H1 (cell line): ENCODE measurements around the gene ETNK1. TPM values are rescaled to one million over a fixed set of nuclear protein-coding genes. Genes with fewer than 3 reads are reported as not detected.

Source experiments
- CTCF ChIA-PET: fragments of 300-600 bp; sonication (Branson Sonifier 250); formaldehyde crosslinking; loops from one replicate; lab custom pipeline; 2021; ENCODE audit not compliant: partially characterized antibody; lab: Charles Lee
- POLR2A ChIA-PET: fragments of 300-600 bp; sonication (Branson Sonifier 250); formaldehyde crosslinking; loops from one replicate; lab custom pipeline; 2021; ENCODE audit warnings: inconsistent platforms; ENCODE audit not compliant: partially characterized antibody; lab: Charles Lee
- DNase-seq, 2 experiments: peaks; one replicate each; pipeline versions ENCODE4 v3.0.0 to v3.0.0-alpha.2; 2010 to 2022; ENCODE audit warnings: low spot score in 2 of 2, low read depth in 1 of 2, mixed read lengths in 1 of 2
- FAIRE-seq: peaks from 2 replicates; lab custom pipeline; 2011; peaks lifted over from hg19 to GRCh38; lab: Jason Lieb, UNC
- H2AFZ ChIP-seq: 2 replicates; pipeline ENCODE4 v1.8.1; 2012; ENCODE audit warnings: low read length, inconsistent platforms
- H2AK5ac ChIP-seq: 2 replicates; pipeline ENCODE4 v1.6.1; 2013; ENCODE audit warnings: low read depth, low read length
- H2BK120ac ChIP-seq: replicated peaks from 2 replicates; pipeline ENCODE3; 2013; ENCODE audit warnings: low read depth, low read length, inconsistent platforms
- H2BK12ac ChIP-seq: 2 replicates; pipeline ENCODE4 v1.6.1; 2013; ENCODE audit warnings: low read depth, low read length
- H2BK15ac ChIP-seq: 2 replicates; pipeline ENCODE4 v1.6.1; 2013; ENCODE audit warnings: low read length
- H2BK20ac ChIP-seq: 2 replicates; pipeline ENCODE4 v1.6.1; 2013; ENCODE audit warnings: low read length
- H2BK5ac ChIP-seq: 2 replicates; pipeline ENCODE4 v1.6.1; 2013; ENCODE audit warnings: low read depth, low read length
- H3K14ac ChIP-seq: 2 replicates; pipeline ENCODE4 v1.6.1; 2013; ENCODE audit warnings: inconsistent platforms; ENCODE audit not compliant: insufficient read length
- H3K18ac ChIP-seq: 2 replicates; pipeline ENCODE4 v1.6.1; 2013; ENCODE audit warnings: low read length; ENCODE audit errors: extremely low read depth
- H3K23ac ChIP-seq: 2 replicates; pipeline ENCODE4 v1.6.1; 2013; ENCODE audit warnings: inconsistent platforms; ENCODE audit not compliant: insufficient read length
- H3K23me2 ChIP-seq: 2 replicates; pipeline ENCODE4 v1.6.1; 2013; ENCODE audit warnings: low read depth, low read length
- H3K27ac ChIP-seq: 2 replicates; pipeline ENCODE4 v1.6.1; 2011; ENCODE audit warnings: low read depth, low read length, inconsistent platforms
- H3K27me3 ChIP-seq, 4 experiments: replicated peaks in 1 of 4; 1 replicate in 1 of 4; 2 replicates in 3 of 4; pipeline versions ENCODE4 v1.6.1 to v1.8.1; 2011 to 2013; ENCODE audit warnings: low read length in 3 of 4, mild to moderate bottlenecking in 3 of 4, inconsistent platforms in 2 of 4, mixed read lengths in 2 of 4, moderate library complexity in 1 of 4; ENCODE audit not compliant: control insufficient read depth in 3 of 4, insufficient read depth in 3 of 4; ENCODE audit errors: extremely low read depth in 1 of 4
- H3K36me3 ChIP-seq, 4 experiments: 2 replicates each; pipeline versions ENCODE4 v1.6.1 to v1.8.1; 2011 to 2013; ENCODE audit warnings: mild to moderate bottlenecking in 4 of 4, low read length in 3 of 4, moderate library complexity in 2 of 4, control low read depth in 1 of 4, inconsistent platforms in 1 of 4; ENCODE audit not compliant: insufficient read depth in 4 of 4, control insufficient read depth in 2 of 4
- H3K4ac ChIP-seq: replicated peaks from 2 replicates; pipeline ENCODE3; 2013; ENCODE audit warnings: low read length, low read depth, mixed read lengths, inconsistent platforms; ENCODE audit not compliant: insufficient read length
- H3K4me1 ChIP-seq, 4 experiments: replicated peaks in 1 of 4; 1 replicate in 1 of 4; 2 replicates in 3 of 4; pipeline versions ENCODE4 v1.6.1 to v1.8.1; 2011 to 2013; ENCODE audit warnings: low read length in 3 of 4, inconsistent platforms in 2 of 4, mixed read lengths in 1 of 4; ENCODE audit not compliant: insufficient read depth in 4 of 4, control insufficient read depth in 3 of 4
- H3K4me2 ChIP-seq, 2 experiments: 2 replicates each; pipeline versions ENCODE4 v1.6.1 to v1.8.1; 2011 to 2013; ENCODE audit warnings: low read depth in 2 of 2, low read length in 2 of 2, control low read depth in 1 of 2, inconsistent platforms in 1 of 2, mild to moderate bottlenecking in 1 of 2; ENCODE audit not compliant: insufficient read depth in 1 of 2
- H3K4me3 ChIP-seq, 4 experiments: fragments of 200-600, 300-600 bp in 1 of 4; sonication (generic), shearing (Covaris generic), sonication (Bioruptor Twin) in 1 of 4; 2 replicates each; pipeline versions ENCODE4 v1.5.1 to v1.8.1; 2011 to 2016; ENCODE audit warnings: low read length in 4 of 4, low read depth in 3 of 4, control low read depth in 2 of 4, inconsistent platforms in 2 of 4, mild to moderate bottlenecking in 2 of 4, mixed read lengths in 1 of 4, moderate library complexity in 1 of 4; ENCODE audit not compliant: insufficient read depth in 2 of 4; ENCODE audit errors: extremely low read depth in 1 of 4
- H3K56ac ChIP-seq: replicated peaks from 2 replicates; pipeline ENCODE3; 2013; ENCODE audit warnings: low read depth, mild to moderate bottlenecking, mixed read lengths, low read length, inconsistent platforms; ENCODE audit not compliant: insufficient read length
- H3K79me1 ChIP-seq: 2 replicates; pipeline ENCODE4 v1.6.1; 2013; ENCODE audit warnings: low read depth, low read length, control low read depth
- H3K79me2 ChIP-seq, 2 experiments: 2 replicates each; pipeline versions ENCODE4 v1.6.1 to v1.8.1; 2012 to 2013; ENCODE audit warnings: low read length in 2 of 2, mild to moderate bottlenecking in 2 of 2, inconsistent platforms in 1 of 2; ENCODE audit not compliant: insufficient read depth in 2 of 2, control insufficient read depth in 1 of 2
- H3K9ac ChIP-seq, 4 experiments: replicated peaks in 1 of 4; 1 replicate in 1 of 4; 2 replicates in 3 of 4; pipeline versions ENCODE4 v1.6.1 to v1.8.1; 2011 to 2013; ENCODE audit warnings: low read depth in 3 of 4, low read length in 3 of 4, control low read depth in 2 of 4, mild to moderate bottlenecking in 2 of 4, moderate library complexity in 2 of 4, inconsistent platforms in 1 of 4; ENCODE audit errors: extremely low read depth in 1 of 4
- H3K9me3 ChIP-seq, 2 experiments: 2 replicates each; pipeline versions ENCODE4 v1.6.1 to v1.8.1; 2012 to 2013; ENCODE audit warnings: mild to moderate bottlenecking in 2 of 2, moderate library complexity in 2 of 2, control low read depth in 1 of 2, inconsistent platforms in 1 of 2, low read depth in 1 of 2, low read length in 1 of 2, mixed read lengths in 1 of 2; ENCODE audit not compliant: insufficient read depth in 2 of 2
- H4K20me1 ChIP-seq, 2 experiments: replicated peaks in 1 of 2; 2 replicates each; pipeline versions ENCODE3 to v1.8.1; 2011 to 2013; ENCODE audit warnings: inconsistent platforms in 2 of 2, low read length in 2 of 2, mild to moderate bottlenecking in 1 of 2; ENCODE audit not compliant: insufficient read depth in 2 of 2, control insufficient read depth in 1 of 2
- H4K5ac ChIP-seq: 2 replicates; pipeline ENCODE4 v1.6.1; 2013; ENCODE audit warnings: low read length, low read depth, mixed read lengths, inconsistent platforms; ENCODE audit not compliant: insufficient read length
- H4K8ac ChIP-seq: 2 replicates; pipeline ENCODE4 v1.8.0; 2013; ENCODE audit warnings: mild to moderate bottlenecking, moderate library complexity, low read length, inconsistent platforms; ENCODE audit not compliant: insufficient read depth; ENCODE audit errors: extremely low read depth
- H4K91ac ChIP-seq: replicated peaks from 2 replicates; pipeline ENCODE3; 2013; ENCODE audit warnings: low read length, mixed read lengths, inconsistent platforms; ENCODE audit not compliant: insufficient read length
- BRCA1 ChIP-seq: IDR thresholded peaks from 2 replicates; pipeline ENCODE4 v1.6.1; 2012; ENCODE audit warnings: low read depth, low read length, improper control_type of control experiment
- CBX5 ChIP-seq: fragments of 300-800, 300-1000 bp; sonication (generic); IDR thresholded peaks from 2 replicates; pipeline ENCODE4 v1.7.1; 2016; ENCODE audit warnings: antibody characterized with exemption, low read length, low read depth
- CREB1 ChIP-seq: IDR thresholded peaks from 2 replicates; pipeline ENCODE4 v1.6.1; 2012; ENCODE audit warnings: inconsistent platforms
- EP300 ChIP-seq, 2 experiments: IDR thresholded peaks; 1 replicate in 1 of 2; 2 replicates in 1 of 2; pipeline ENCODE4 v1.6.1; 2011 to 2012; ENCODE audit warnings: low read depth in 2 of 2, low read length in 2 of 2, mild to moderate bottlenecking in 2 of 2, borderline replicate concordance in 1 of 2, inconsistent platforms in 1 of 2, moderate library complexity in 1 of 2
- EZH2 ChIP-seq: fragments of 200-600 bp; sonication (generic); IDR thresholded peaks from 2 replicates; pipeline ENCODE4 v1.7.1; 2012; ENCODE audit warnings: low read depth, mild to moderate bottlenecking, moderate library complexity, low read length, inconsistent platforms; ENCODE audit not compliant: severe bottlenecking
- GTF2F1 ChIP-seq: IDR thresholded peaks from 2 replicates; pipeline ENCODE4 v1.6.1; 2012; ENCODE audit warnings: low read depth, low read length, improper control_type of control experiment, borderline replicate concordance
- MAFK ChIP-seq: IDR thresholded peaks from 2 replicates; pipeline ENCODE4 v1.6.1; 2012; ENCODE audit warnings: low read depth, mild to moderate bottlenecking, improper control_type of control experiment, low read length
- POLR2AphosphoS5 ChIP-seq: IDR thresholded peaks from 2 replicates; pipeline ENCODE4 v1.6.1; 2011; ENCODE audit warnings: low read depth, low read length
- RBBP5 ChIP-seq: IDR thresholded peaks from 2 replicates; pipeline ENCODE4 v1.7.1; 2012; ENCODE audit warnings: low read depth, mild to moderate bottlenecking, inconsistent platforms, low read length, moderate library complexity, borderline replicate concordance
- RFX5 ChIP-seq: IDR thresholded peaks from 2 replicates; pipeline ENCODE4 v1.6.1; 2011; ENCODE audit warnings: low read depth, low read length, improper control_type of control experiment, borderline replicate concordance
- RNF2 ChIP-seq: fragments of 200-900, 300-1000 bp; sonication (generic); IDR thresholded peaks from 2 replicates; pipeline ENCODE4 v1.7.1; 2016; ENCODE audit warnings: borderline replicate concordance, low read depth, mild to moderate bottlenecking, antibody characterized with exemption, low read length; ENCODE audit not compliant: poor library complexity, severe bottlenecking; ENCODE audit errors: missing control alignments
- SUZ12 ChIP-seq: fragments of 200-600 bp; sonication (generic); IDR thresholded peaks from 2 replicates; pipeline ENCODE4 v1.6.1; 2012; ENCODE audit warnings: mild to moderate bottlenecking, inconsistent platforms, low read length, moderate library complexity, mixed read lengths
- TAF1 ChIP-seq: IDR thresholded peaks from 2 replicates; pipeline ENCODE4 v1.6.1; 2011; ENCODE audit warnings: mild to moderate bottlenecking, low read depth, low read length
- TEAD4 ChIP-seq: IDR thresholded peaks from 2 replicates; pipeline ENCODE4 v1.6.1; 2012; ENCODE audit warnings: low read depth, low read length, inconsistent platforms, mixed read lengths
- YY1 ChIP-seq: IDR thresholded peaks from 2 replicates; pipeline ENCODE4 v1.6.1; 2011; ENCODE audit warnings: low read depth, mild to moderate bottlenecking, low read length
- ZNF274 ChIP-seq: IDR thresholded peaks from 2 replicates; pipeline ENCODE4 v1.7.0; 2012; ENCODE audit warnings: low read length, borderline replicate concordance; ENCODE audit errors: extremely low read depth
- polyA plus RNA-seq, 7 experiments: library from polyadenylated mRNA; depleted of rRNA in 3 of 7; stranded (reverse) in 5 of 7; unstranded in 2 of 7; fragments of >200 nt in 5 of 7; fragments of 200-250 nt in 2 of 7; gene quantifications; 1 replicate in 5 of 7; 2 replicates in 1 of 7; 4 replicates in 1 of 7; pipeline versions ENCODE4 v1.2.1 to v1.2.3, GENCODE V29; 2011 to 2013; ENCODE audit warnings: missing spikeins in 2 of 7, mixed read lengths in 2 of 7
- total RNA-seq: library from RNA; stranded (reverse); fragmentation: NEBNext Ultra II Directional; extraction: Animal tissue kit (Norgen Biotek cat#: 25700); gene quantifications from 2 replicates; pipeline ENCODE4 v1.2.1, GENCODE V29; 2021

Gene ETNK1
- total and polyA plus RNA-seq, 2 of the 8 experiments (the other 6 are each of a cell fraction or from before 2014, with no cell fraction given): 11.6 to 82.7 TPM

DNA sequence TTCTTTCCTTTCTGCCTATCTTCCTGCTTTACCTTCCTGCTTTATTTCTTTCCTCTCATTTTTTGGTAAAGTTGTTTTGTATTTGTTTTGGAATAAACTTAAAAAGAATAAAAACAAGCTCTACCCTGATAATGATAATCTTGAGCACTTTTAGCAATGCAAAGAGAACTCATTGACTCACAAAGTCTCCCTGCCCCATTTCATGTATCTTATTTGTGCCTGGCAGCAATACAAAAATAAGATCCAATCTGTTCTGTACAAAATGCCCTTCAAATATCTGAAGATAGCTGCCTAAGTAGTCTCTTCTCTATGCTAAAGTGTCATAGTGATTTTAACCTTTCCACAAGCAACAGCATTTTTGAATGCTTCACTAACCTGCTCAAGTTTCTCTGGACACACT, 31.1 kb upstream of the ETNK1 start:
- no peak overlapping the region for H3K18ac ChIP-seq
- no peak overlapping the region for H3K23ac ChIP-seq
- no peak overlapping the region for H2AK5ac ChIP-seq
- H3K14ac ChIP-seq: no peak overlapping the region
- H2BK15ac ChIP-seq: no peak overlapping the region
- H3K27ac ChIP-seq: no peak overlapping the region
- no peak overlapping the region for H4K8ac ChIP-seq
- no peaks in the 10 kb centered on the region for H3K79me2 ChIP-seq
- no peaks in the 10 kb centered on the region for H4K20me1 ChIP-seq
- H4K91ac ChIP-seq: no peak overlapping the region
- H3K36me3 ChIP-seq: no peaks in the 10 kb centered on the region
- ChIA-PET CTCF (interaction anchor here (1.1 kb wide), 1 partner anchor 64 kb away, joined by 5 read pairs; no protein-coding TSS in a partner anchor), POLR2A (no interaction called here)
- H3K4me1 ChIP-seq: no peaks in the 10 kb centered on the region
- H2BK120ac ChIP-seq: peak overlapping the region; percentile 92
- no peaks in the 10 kb centered on the region for H3K79me1 ChIP-seq
- H3K27me3 ChIP-seq: no peaks in the 10 kb centered on the region
- H3K9ac ChIP-seq: no peak overlapping the region
- no peaks in the 10 kb centered on the region for H3K23me2 ChIP-seq
- no peaks in the 10 kb centered on the region for H3K9me3 ChIP-seq
- H2AFZ ChIP-seq: no peak overlapping the region
- H2BK12ac ChIP-seq: no peak overlapping the region
- no peak for FAIRE-seq
- TF ChIP-seq CBX5 (no peak), RBBP5 (no peak), RNF2 (no peak), BRCA1 (no peak), RFX5 (no peak), TEAD4 (no peak), EP300 (IDR thresholded peaks at IDR 0.05; ENCODE audit: borderline replicate concordance in 1 of 2, low read depth in 2 of 2, low read length in 2 of 2) (no peak), POLR2AphosphoS5 (no peak), SUZ12 (no peak), MAFK (no peak), EZH2 (no peak), YY1 (no peak), ZNF274 (no peak), CREB1 (no peak), TAF1 (no peak), GTF2F1 (no peak)
- DNase-seq: no peak
- H3K4ac ChIP-seq: no peak overlapping the region
- H2BK20ac ChIP-seq: no peak overlapping the region
- H2BK5ac ChIP-seq: no peak overlapping the region
- H4K5ac ChIP-seq: no peak overlapping the region
- no peak overlapping the region for H3K56ac ChIP-seq
- H3K4me2 ChIP-seq: no peak overlapping the region
- no peak overlapping the region for H3K4me3 ChIP-seq
